Mammary epithelial cell (primary cell): ENCODE results near the gene ARHGAP20.

Source experiments
- CTCF ChIP-seq, 2 donors: IDR thresholded peaks in 1 of 2; conservative IDR thresholded peaks in 1 of 2; 2 replicates each; pipeline ENCODE4 v1.5.1; 2011 to 2012; ENCODE audit warnings: inconsistent platforms in 2 of 2, low read length in 2 of 2, mild to moderate bottlenecking in 2 of 2, control low read depth in 1 of 2, low read depth in 1 of 2; ENCODE audit not compliant: insufficient read depth in 1 of 2; ENCODE audit errors: extremely low read depth in 1 of 2
- EZH2 ChIP-seq: IDR thresholded peaks from 2 replicates; pipeline ENCODE4 v1.6.1; 2012; ENCODE audit warnings: low read length, inconsistent platforms, borderline replicate concordance

GRCh38 chr11:110712659-110713448 lies 617 bp upstream of the ARHGAP20 start:
- TF ChIP-seq CTCF (conservative IDR thresholded peaks at IDR 0.05 in 1 of 2, IDR thresholded peaks at IDR 0.05 in 1 of 2; ENCODE audit: extremely low read depth in 1 of 2, insufficient read depth in 1 of 2, low read depth in 1 of 2, low read length in 2 of 2) (peak in 1 of 2 donors; percentile 29), EZH2 (peak; percentile 89)
